DOHH2 (cell line): ENCODE results near the gene DAP.

ENCODE experiments used
- H3F3A ChIP-seq: fragments of 200-600 bp; sonication (generic), shearing (Covaris generic); 2 replicates; pipeline ENCODE4 v1.6.0; 2016; ENCODE audit warnings: antibody characterized with exemption, mild to moderate bottlenecking; ENCODE audit not compliant: control insufficient read depth, insufficient read depth
- H3K27ac ChIP-seq: fragments of 200-600 bp; sonication (generic); 2 replicates; pipeline ENCODE4 v1.5.1; 2014; ENCODE audit warnings: low read depth, mild to moderate bottlenecking, low read length, moderate library complexity
- H3K27me3 ChIP-seq: fragments of 200-600 bp; sonication (generic); 2 replicates; pipeline ENCODE4 v1.6.1; 2014; ENCODE audit warnings: mild to moderate bottlenecking, low read length, mixed read lengths; ENCODE audit not compliant: control insufficient read depth
- H3K36me3 ChIP-seq: fragments of 200-600 bp; sonication (generic); 2 replicates; pipeline ENCODE4 v1.6.1; 2014; ENCODE audit warnings: mild to moderate bottlenecking, low read length, moderate library complexity, mixed read lengths; ENCODE audit not compliant: control insufficient read depth
- H3K4me1 ChIP-seq: fragments of 200-600 bp; sonication (generic); 2 replicates; pipeline ENCODE4 v1.6.1; 2014; ENCODE audit warnings: mild to moderate bottlenecking, low read length, mixed read lengths; ENCODE audit not compliant: control insufficient read depth
- H3K4me2 ChIP-seq: fragments of 200-600 bp; sonication (generic); 2 replicates; pipeline ENCODE4 v1.6.0; 2014; ENCODE audit warnings: mild to moderate bottlenecking, low read length, moderate library complexity
- H3K4me3 ChIP-seq: fragments of 200-600 bp; sonication (generic); 2 replicates; pipeline ENCODE4 v1.5.1; 2014; ENCODE audit warnings: mild to moderate bottlenecking, low read length, mixed read lengths
- H3K79me2 ChIP-seq: fragments of 200-600 bp; sonication (generic); 2 replicates; pipeline ENCODE4 v1.6.1; 2014; ENCODE audit warnings: mild to moderate bottlenecking, low read length, mixed read lengths; ENCODE audit not compliant: control insufficient read depth
- H3K9me2 ChIP-seq: fragments of 200-600 bp; sonication (generic); replicated peaks from 2 replicates; pipeline ENCODE4 v1.6.1; 2014; ENCODE audit warnings: mild to moderate bottlenecking, low read length, mixed read lengths; ENCODE audit not compliant: control insufficient read depth
- H3K9me3 ChIP-seq: fragments of 200-600 bp; sonication (generic); 2 replicates; pipeline ENCODE4 v1.6.1; 2014; ENCODE audit warnings: antibody characterized with exemption, low read length, mixed read lengths; ENCODE audit not compliant: control insufficient read depth, insufficient read depth
- H4K20me1 ChIP-seq: fragments of 200-600 bp; sonication (generic); 2 replicates; pipeline ENCODE4 v1.6.0; 2014; ENCODE audit warnings: low read depth, mild to moderate bottlenecking, antibody characterized with exemption, low read length, moderate library complexity; ENCODE audit not compliant: control insufficient read depth, insufficient read depth
- EZH2phosphoT487 ChIP-seq: fragments of 200-600 bp; sonication (generic); IDR thresholded peaks from 2 replicates; pipeline ENCODE4 v1.6.1; 2017; ENCODE audit warnings: borderline replicate concordance, mild to moderate bottlenecking, antibody characterized with exemption, low read length, moderate library complexity, mixed read lengths
- TF ChIP-seq, protein P1 (sequence below): fragments of 200-600 bp; sonication (generic); IDR thresholded peaks from one replicate; pipeline ENCODE4 v1.5.1; 2014; ENCODE audit warnings: antibody characterized with exemption, mild to moderate bottlenecking, low read depth, low read length; ENCODE audit not compliant: poor library complexity, severe bottlenecking

DAP gene

DNA sequence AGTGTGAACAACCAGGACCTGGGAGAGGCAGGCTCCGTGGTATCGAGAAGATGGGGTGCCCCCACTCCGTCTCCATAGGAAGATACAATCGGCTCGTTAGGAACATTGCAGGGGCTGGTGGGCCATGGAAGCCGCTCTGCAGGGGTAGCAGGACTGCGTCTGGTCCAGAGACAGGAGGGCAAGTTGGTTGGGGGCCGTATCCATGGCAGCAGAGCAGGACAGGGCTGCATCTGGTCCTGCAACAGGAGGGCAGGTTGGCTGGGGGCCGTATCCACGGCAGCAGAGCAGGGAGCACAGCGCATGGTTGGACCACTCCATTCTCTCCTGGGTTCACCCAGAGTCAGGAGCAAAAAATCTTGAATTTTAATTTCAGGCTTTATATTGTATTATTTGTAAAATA, 99.0 kb downstream of the DAP start:
- Histone ChIP-seq H3K36me3 (no peaks in the 10 kb centered on the region), H3K4me3 (no peak overlapping the region), H3K27ac (no peak overlapping the region), H3K9me3 (no peaks in the 10 kb centered on the region), H3K4me2 (no peak overlapping the region), H3K79me2 (no peaks in the 10 kb centered on the region), H3K9me2 (no peaks in the 10 kb centered on the region), H3K27me3 (no peaks in the 10 kb centered on the region), H4K20me1 (no peaks in the 10 kb centered on the region), H3F3A (no peaks in the 10 kb centered on the region), H3K4me1 (no peaks in the 10 kb centered on the region)
- TF ChIP-seq, protein P1, sequence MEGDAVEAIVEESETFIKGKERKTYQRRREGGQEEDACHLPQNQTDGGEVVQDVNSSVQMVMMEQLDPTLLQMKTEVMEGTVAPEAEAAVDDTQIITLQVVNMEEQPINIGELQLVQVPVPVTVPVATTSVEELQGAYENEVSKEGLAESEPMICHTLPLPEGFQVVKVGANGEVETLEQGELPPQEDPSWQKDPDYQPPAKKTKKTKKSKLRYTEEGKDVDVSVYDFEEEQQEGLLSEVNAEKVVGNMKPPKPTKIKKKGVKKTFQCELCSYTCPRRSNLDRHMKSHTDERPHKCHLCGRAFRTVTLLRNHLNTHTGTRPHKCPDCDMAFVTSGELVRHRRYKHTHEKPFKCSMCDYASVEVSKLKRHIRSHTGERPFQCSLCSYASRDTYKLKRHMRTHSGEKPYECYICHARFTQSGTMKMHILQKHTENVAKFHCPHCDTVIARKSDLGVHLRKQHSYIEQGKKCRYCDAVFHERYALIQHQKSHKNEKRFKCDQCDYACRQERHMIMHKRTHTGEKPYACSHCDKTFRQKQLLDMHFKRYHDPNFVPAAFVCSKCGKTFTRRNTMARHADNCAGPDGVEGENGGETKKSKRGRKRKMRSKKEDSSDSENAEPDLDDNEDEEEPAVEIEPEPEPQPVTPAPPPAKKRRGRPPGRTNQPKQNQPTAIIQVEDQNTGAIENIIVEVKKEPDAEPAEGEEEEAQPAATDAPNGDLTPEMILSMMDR: no peak
- no peak for TF ChIP-seq EZH2phosphoT487

DNA sequence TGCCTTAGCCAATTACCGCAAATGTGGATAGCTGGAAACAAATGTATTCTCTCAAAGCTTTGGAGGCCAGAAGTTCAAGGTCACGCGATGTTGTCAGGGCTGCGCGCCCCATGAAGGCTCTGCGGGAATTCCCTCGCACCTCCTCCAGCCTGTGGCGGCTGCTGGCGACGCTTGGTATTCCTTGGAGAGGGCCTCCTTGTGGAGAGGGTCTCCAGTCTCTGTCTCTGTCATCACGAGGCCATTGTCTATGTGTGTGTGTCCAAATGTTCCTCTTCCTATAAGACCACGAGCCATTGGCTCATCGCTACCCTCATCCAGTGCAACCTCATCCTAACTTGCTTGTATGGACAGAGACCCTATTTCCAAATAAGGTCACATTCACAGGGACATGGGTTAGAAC, 99.6 kb downstream of the DAP start:
- Histone ChIP-seq H3K27me3 (no peaks in the 10 kb centered on the region), H3K4me2 (no peak overlapping the region), H3K9me2 (no peaks in the 10 kb centered on the region), H3K79me2 (no peaks in the 10 kb centered on the region), H3K36me3 (no peaks in the 10 kb centered on the region), H3K4me1 (no peaks in the 10 kb centered on the region), H3K4me3 (no peak overlapping the region), H3K9me3 (no peaks in the 10 kb centered on the region), H3F3A (no peaks in the 10 kb centered on the region), H4K20me1 (no peaks in the 10 kb centered on the region), H3K27ac (no peak overlapping the region)
- TF ChIP-seq EZH2phosphoT487: no peak
- TF ChIP-seq, protein P1: no peak

DNA sequence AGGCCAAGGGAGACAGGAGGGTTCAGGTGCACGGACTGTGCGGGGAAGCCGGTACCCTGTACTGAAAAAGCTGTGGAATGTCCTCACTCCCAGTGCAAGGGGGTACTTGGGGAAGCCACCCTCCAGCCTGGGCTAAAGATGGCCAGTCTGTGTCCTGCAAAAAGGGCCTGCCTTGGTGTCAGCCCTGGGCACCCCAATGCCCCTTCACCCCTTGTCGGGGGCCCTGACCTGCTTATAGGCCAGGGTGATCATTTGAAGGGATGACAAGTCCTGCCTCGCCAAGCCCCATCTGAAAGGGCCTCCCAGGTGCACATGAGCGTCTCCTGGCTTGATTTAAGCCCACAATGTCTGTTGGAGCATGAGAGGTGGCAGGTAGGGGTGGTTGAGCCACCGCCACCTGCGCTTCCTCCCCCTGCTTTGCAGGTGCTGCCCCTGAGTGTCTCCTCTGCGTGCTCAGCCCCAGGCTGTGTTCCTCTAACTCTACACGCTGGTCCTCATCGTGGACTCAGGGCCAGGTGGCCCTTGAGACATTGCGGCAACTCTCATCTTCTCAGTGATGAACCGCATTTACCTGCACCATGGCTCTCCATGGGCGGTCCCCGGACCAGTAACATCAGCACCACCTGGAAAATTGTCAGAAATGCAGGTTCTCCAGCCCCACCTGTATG, 100.2 kb downstream of the DAP start:
- no peaks in the 10 kb centered on the region for H3K9me2 ChIP-seq
- no peaks in the 10 kb centered on the region for H3K9me3 ChIP-seq
- no peak overlapping the region for H3K4me3 ChIP-seq
- H3K36me3 ChIP-seq: no peaks in the 10 kb centered on the region
- H3K27me3 ChIP-seq: no peaks in the 10 kb centered on the region
- no peak overlapping the region for H3K27ac ChIP-seq
- H4K20me1 ChIP-seq: no peaks in the 10 kb centered on the region
- H3K79me2 ChIP-seq: no peaks in the 10 kb centered on the region
- H3F3A ChIP-seq: no peaks in the 10 kb centered on the region
- TF ChIP-seq, protein P1: no peak
- no peak for TF ChIP-seq EZH2phosphoT487
- H3K4me2 ChIP-seq: no peak overlapping the region
- no peaks in the 10 kb centered on the region for H3K4me1 ChIP-seq
